NK-92 (cell line): ENCODE data around the gene CRYZL1.

ENCODE experiments used
- DNase-seq: peaks from one replicate; lab custom pipeline; 2025; ENCODE audit not compliant: unreplicated experiment; lab: John Stamatoyannopoulos, UW

The CRYZL1 gene

DNA sequence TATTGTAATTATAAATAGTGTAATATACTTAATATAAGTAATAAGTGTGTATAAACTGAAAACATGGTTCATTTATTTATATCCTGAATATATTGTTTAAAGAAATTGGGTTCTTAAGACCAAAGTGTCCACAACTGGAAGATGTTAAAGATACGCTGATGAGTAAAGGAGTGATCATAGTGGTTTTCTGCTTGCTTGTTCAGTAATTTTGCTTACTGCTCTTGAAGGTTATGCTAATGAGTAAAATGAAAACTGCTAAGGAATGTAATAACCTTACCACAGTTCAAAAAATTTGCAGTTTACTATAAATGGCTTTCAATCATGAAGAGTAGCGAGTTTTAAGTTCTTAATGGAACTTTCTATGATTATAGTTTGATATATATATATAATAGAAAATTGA, 75.0 kb downstream of the CRYZL1 start:
- DNase-seq: no peak

DNA sequence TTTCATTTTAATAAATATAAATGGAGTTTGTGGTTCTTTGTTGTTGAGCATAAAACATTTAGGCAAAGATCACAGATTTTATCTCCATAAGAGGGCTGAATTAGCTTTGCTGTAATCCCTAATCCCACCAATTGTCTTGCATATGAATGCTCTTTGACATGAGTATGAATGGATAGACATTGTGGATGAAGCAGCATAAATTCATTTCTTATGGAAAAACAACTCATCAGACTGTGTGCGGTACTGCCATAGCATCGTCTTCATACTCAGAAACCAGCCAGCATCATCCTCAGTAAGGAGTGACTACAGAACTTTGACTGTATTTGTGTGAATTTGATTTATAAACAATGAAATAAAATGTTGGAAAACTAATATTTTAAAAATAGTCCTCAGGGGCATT, 79.2 kb downstream of the CRYZL1 start:
- DNase-seq: no peak

DNA sequence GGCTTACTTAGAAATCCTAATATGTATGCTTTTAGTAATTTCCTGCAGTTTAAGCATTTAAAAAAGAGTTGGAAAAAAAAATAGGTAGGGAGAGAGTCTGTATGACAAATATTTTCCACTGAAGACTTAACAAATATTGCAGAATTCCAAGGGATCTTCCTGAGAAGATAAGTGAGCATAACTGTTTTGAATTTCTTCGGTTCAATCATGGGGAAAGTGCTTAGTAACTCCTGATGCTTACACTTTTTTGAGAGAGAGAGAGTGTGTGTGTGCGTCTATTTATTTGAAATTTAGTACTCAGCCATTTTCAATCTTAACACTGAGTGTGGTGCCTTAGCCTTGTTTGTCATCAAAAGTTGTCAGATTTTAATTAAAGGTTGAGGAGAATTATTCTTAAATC, 80.2 kb downstream of the CRYZL1 start:
- no peak for DNase-seq

DNA sequence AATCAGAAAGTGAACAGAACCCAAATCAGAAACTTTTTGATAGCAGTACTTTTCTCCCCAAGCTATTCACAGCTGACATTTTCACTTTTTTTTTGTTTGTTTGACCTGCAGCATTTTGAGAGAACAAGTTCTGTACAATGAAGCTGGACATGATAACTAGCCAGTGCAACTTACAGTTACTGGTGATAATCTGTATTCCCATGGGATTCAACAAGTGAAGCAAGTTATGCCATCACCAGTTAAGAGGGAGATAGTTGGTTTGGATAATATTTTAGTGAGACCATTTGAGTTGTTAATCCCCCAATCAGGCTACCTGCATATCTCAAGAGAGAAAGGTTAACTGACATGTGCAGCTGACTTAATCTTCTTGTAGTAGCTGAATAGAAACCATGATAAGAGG, 80.6 kb downstream of the CRYZL1 start:
- no peak for DNase-seq

DNA sequence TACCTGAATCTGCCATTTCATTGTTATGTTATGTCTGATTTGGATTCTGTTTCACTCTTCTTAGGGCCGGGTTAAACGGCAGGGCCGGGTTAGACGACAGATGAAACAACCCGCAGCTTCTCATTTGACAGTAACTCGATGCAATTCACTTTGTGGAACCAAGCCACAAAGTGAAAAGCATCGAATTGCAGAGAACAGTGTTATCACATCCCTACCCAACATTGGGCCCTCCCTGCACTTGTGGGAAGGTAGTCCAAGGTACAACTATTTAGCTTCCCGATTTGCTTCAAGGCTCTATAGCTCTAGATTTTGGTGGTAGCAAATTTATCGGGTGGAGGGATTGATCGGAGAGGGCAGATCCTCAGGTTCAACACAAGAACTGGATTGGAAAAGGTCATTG, 81.7 kb downstream of the CRYZL1 start:
- no peak for DNase-seq

DNA sequence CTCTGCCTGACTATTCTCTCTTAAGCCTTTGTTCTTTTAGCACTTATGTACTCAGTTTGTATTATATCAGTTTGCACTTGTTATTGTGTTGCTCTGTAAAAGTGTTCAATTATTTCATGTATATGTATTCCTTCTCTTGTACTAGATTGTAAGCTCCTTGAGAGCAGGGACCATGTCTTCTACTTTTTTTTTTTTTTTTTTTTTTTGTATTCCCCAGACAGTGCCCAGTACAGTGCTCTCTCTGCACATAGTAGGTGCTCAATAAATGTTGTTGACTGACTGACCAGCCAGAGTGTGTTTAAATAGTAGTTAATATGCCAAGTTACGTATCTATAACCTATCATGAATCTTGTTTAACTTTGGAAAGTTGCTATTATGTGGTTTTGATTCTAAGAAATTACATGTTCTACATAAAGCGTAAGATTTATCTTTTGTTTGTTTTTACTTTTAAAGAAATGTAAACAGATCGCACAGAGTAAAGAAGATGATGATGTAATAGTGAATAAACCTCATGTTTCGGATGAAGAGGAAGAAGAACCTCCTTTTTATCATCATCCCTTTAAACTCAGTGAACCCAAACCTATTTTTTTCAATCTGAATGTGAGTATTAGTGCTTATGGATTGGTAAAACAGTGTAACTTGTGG, 82.6 kb downstream of the CRYZL1 start:
- no peak for DNase-seq

DNA sequence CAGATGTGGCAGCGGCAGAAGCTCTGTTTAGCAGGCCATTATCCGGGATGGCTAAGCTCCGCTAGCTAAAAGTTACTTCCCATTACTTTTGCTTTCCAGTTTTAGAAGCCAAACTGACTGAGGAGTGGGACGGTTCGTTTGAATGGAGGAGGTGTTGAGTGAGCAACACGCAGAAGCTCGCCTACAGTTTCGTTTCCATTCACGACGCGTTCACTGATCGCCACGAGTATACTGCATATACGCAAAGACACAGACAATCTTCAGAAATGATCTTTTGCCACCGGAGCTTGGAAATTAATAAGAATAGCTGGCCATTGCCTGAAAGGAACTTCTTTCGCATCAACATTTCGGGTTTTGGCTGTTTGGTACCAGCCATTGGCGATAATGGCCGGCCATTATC, 84.1 kb downstream of the CRYZL1 start:
- no peak for DNase-seq

DNA sequence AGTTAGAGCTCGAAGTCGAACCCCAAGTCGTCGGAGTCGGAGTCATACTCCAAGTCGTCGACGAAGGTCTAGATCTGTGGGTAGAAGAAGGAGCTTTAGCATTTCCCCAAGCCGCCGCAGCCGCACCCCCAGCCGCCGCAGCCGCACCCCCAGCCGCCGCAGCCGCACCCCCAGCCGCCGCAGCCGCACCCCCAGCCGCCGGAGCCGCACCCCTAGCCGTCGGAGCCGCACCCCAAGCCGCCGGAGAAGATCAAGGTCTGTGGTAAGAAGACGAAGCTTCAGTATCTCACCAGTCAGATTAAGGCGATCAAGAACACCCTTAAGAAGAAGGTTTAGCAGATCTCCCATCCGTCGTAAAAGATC, 86.6 kb downstream of the CRYZL1 start:
- DNase-seq: no peak

DNA sequence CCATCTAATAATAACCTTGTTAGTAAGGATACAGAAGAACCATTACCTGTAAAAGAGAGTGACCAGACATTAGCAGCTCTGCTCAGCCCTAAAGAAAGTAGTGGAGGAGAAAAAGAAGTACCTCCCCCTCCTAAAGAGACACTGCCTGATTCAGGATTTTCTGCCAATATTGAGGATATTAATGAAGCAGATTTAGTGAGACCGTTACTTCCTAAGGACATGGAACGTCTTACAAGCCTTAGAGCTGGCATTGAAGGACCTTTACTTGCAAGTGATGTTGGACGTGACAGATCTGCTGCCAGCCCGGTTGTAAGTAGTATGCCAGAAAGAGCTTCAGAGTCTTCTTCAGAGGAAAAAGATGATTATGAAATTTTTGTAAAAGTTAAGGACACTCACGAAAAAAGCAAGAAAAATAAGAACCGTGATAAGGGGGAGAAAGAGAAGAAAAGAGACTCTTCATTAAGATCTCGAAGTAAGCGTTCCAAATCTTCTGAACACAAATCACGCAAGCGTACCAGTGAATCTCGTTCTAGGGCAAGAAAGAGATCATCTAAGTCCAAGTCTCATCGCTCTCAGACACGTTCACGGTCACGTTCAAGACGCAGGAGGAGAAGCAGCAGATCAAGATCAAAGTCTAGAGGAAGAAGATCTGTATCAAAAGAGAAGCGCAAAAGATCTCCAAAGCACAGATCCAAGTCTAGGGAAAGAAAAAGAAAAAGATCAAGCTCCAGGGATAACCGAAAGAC, 87.1 kb downstream of the CRYZL1 start:
- DNase-seq: no peak

DNA sequence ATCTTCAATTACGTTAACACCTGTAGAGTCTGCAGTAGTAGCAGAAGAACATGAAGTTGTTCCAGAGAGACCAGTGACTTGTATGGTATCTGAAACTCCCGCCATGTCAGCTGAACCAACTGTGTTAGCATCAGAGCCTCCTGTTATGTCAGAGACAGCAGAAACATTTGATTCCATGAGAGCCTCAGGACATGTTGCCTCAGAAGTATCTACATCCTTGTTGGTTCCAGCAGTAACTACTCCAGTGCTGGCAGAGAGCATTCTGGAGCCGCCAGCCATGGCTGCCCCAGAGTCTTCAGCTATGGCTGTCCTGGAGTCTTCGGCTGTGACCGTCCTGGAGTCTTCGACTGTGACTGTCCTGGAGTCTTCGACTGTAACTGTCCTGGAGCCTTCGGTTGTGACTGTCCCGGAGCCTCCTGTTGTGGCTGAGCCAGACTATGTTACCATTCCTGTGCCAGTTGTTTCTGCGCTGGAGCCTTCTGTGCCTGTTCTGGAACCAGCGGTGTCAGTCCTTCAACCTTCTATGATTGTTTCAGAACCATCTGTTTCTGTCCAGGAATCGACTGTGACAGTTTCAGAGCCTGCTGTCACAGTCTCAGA, 88.4 kb downstream of the CRYZL1 start:
- DNase-seq: no peak

DNA sequence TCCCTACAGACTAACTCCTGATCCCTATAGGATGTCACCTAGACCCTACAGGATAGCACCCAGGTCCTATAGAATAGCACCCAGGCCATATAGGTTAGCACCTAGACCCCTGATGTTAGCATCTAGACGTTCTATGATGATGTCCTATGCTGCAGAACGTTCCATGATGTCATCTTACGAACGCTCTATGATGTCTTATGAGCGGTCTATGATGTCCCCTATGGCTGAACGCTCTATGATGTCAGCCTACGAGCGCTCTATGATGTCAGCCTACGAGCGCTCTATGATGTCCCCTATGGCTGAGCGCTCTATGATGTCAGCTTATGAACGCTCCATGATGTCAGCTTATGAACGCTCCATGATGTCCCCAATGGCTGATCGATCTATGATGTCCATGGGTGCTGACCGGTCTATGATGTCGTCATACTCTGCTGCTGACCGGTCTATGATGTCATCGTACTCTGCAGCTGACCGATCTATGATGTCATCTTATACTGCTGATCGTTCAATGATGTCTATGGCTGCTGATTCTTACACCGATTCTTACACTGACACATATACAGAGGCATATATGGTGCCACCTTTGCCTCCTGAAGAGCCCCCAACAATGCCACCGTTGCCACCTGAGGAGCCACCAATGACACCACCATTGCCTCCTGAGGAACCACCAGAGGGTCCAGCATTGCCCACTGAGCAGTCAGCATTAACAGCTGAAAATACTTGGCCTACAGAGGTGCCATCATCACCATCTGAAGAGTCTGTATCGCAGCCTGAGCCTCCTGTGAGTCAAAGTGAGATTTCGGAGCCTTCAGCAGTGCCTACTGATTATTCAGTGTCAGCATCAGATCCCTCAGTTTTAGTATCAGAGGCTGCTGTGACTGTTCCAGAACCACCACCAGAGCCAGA, 89.2 kb downstream of the CRYZL1 start:
- no peak for DNase-seq

DNA sequence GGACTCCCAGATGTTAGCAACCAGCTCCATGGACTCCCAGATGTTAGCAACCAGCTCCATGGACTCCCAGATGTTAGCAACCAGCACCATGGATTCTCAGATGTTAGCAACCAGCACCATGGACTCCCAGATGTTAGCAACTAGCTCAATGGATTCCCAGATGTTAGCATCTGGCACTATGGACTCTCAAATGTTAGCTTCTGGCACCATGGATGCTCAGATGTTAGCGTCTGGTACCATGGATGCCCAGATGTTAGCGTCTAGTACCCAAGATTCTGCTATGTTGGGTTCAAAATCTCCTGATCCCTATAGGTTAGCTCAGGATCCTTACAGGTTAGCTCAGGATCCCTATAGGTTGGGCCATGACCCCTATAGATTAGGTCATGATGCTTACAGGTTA, 89.9 kb downstream of the CRYZL1 start:
- DNase-seq: no peak

DNA sequence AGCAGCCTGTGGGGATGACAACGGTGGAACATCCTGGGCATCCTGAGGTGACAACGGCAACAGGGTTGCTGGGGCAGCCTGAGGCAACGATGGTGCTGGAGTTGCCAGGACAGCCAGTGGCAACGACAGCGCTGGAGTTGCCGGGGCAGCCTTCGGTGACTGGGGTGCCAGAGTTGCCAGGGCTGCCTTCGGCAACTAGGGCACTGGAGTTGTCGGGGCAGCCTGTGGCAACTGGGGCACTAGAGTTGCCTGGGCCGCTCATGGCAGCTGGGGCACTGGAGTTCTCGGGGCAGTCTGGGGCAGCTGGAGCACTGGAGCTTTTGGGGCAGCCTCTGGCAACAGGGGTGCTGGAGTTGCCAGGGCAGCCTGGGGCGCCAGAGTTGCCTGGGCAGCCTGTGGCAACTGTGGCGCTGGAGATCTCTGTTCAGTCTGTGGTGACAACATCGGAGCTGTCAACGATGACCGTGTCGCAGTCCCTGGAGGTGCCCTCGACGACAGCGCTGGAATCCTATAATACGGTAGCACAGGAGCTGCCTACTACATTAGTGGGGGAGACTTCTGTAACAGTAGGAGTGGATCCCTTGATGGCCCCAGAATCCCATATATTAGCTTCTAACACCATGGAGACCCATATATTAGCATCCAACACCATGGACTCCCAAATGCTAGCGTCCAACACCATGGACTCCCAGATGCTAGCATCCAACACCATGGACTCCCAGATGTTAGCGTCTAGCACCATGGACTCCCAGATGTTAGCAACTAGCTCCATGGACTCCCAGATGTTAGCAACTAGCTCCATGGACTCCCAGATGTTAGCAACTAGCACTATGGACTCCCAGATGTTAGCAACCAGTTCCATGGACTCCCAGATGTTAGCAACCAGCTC, 90.5 kb downstream of the CRYZL1 start:
- DNase-seq: no peak

DNA sequence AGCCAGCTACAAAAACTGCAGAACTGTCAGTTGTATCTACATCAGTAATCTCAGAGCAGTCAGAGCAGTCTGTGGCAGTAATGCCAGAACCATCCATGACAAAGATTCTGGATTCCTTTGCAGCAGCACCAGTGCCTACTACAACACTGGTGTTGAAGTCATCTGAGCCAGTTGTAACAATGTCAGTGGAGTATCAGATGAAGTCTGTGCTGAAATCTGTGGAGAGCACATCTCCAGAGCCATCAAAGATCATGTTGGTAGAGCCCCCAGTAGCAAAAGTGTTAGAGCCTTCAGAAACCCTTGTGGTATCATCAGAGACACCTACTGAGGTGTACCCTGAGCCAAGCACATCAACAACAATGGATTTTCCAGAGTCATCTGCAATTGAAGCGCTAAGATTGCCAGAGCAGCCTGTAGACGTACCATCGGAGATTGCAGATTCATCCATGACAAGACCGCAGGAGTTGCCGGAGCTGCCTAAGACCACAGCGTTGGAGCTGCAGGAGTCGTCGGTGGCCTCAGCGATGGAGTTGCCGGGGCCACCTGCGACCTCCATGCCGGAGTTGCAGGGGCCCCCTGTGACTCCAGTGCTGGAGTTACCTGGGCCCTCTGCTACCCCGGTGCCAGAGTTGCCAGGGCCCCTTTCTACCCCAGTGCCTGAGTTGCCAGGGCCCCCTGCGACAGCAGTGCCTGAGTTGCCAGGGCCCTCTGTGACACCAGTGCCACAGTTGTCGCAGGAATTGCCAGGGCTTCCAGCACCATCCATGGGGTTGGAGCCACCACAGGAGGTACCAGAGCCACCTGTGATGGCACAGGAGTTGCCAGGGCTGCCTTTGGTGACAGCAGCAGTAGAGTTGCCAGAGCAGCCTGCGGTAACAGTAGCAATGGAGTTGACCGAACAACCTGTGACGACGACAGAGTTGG, 91.4 kb downstream of the CRYZL1 start:
- DNase-seq: no peak

DNA sequence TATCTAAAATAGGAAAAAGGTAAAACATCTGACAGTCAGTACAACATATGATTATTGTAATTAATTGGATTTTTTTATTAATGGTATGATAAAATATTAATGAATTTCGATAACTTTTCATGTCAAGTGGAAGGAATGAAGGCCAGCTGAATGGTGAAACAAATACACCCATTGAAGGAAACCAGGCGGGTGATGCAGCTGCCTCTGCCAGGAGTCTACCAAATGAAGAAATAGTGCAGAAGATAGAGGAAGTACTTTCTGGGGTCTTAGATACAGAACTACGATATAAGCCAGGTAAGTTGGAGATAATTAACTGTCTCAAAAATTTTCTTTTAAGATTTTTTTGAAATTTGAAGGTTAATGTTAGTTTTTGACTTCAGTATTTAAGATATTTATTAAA, 95.5 kb downstream of the CRYZL1 start:
- no peak for DNase-seq

DNA sequence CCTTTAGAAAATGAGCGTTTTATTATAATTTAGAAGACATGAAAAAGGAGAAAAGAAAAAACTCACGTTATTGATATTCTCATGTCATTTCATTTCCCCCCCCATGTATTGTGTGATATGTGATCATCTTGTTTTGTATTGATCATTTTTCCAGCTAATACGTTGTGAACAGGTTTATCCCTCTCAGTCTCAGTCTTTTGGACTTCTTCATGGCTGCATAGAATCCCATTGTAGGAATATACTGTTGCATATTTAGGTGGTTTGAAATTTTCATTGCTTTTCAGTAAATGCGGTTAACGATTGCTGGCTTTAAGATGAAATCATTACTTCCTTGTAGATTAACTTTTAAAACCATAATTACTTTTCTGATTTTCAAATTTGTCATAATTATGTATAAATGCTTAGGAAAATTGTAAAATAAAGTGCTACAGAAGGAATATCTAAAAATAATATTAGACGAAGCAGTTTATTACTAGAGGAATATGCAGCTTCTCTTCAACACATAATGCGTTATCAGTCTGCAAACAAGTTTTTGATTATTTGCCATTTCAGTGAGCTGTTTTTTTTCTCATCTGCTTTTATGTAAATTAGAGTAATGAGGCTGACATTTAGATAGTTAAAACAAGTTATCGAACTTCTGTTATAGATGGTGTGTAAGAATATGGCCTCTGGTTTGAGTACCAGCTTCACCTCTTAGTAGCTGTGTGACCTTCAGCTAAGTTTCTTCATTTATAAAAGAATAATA, 96.9 kb downstream of the CRYZL1 start:
- no peak for DNase-seq

DNA sequence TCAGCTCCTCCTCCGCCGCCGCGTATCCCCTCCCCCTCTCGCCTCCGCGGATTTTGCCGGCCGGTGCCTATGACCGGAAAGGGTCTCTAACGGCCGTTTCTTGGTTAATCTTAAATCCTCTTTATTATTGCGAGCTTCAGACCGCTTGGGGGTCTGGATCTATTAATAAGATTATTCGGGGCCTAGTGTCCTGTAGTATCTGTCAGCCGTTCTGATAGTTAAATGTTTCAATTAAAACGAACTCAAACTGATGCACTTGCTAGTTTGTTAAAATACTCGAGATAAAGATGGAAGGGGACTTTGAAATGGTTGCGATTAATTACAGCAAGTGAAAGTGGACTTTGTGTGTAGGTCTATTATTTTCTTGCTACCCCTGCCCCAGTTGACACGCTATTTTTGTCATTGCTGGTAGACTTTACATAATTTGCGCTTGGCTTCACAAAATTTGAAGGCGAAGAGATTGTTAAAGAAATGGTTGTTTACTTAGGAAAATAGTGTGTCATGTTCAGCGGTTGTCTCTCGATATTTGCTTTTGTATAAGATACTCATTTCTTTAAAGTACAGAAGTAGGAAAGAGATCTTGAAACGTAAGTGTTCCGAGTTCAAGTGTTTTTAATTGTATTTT, 97.9 kb downstream of the CRYZL1 start:
- no peak for DNase-seq
